Suprapubic skin (tissue), 4 donors: ENCODE measurements around the gene S100A7A. TPM values are rescaled to one million over a fixed set of nuclear protein-coding genes. Genes with fewer than 3 reads are reported as not detected.

Source experiments
- DNase-seq, 2 donors: peaks; one replicate each; pipeline ENCODE4 v3.0.0-alpha.2; 2019; ENCODE audit warnings: low spot score in 2 of 2
- H3K27ac ChIP-seq: fragments of 200-600 bp; sonication (generic); one replicate; pipeline ENCODE4 v1.5.1; 2019
- H3K27me3 ChIP-seq: fragments of 200-600 bp; sonication (generic); one replicate; pipeline ENCODE4 v1.5.1; 2019
- H3K36me3 ChIP-seq: fragments of 200-600 bp; sonication (generic); one replicate; pipeline ENCODE4 v1.5.1; 2019
- H3K4me1 ChIP-seq: fragments of 200-600 bp; sonication (generic); one replicate; pipeline ENCODE4 v1.5.1; 2019
- H3K4me3 ChIP-seq: fragments of 200-600 bp; sonication (generic); one replicate; pipeline ENCODE4 v1.5.1; 2019; ENCODE audit warnings: mild to moderate bottlenecking
- H3K9me3 ChIP-seq: fragments of 200-600 bp; sonication (generic); one replicate; pipeline ENCODE4 v1.5.1; 2019
- CTCF ChIP-seq, 2 donors: fragments of 200-600 bp in 1 of 2; fragments of 450-650 bp in 1 of 2; sonication (generic) in 1 of 2; IDR thresholded peaks; one replicate each; pipeline ENCODE4 v1.5.1; 2016 to 2019; ENCODE audit warnings: antibody characterized with exemption in 2 of 2, mild to moderate bottlenecking in 1 of 2, moderate library complexity in 1 of 2
- EP300 ChIP-seq: sonication (generic); formaldehyde crosslinking; IDR thresholded peaks from one replicate; pipeline ENCODE4 v1.6.1; 2017; ENCODE audit warnings: antibody characterized with exemption
- POLR2A ChIP-seq, 2 donors: fragments of 450-650 bp; IDR thresholded peaks; one replicate each; pipeline ENCODE4 v1.6.1; 2017; ENCODE audit warnings: antibody characterized with exemption in 2 of 2, mild to moderate bottlenecking in 2 of 2, moderate library complexity in 2 of 2
- POLR2AphosphoS5 ChIP-seq, 3 donors: sonication (generic); formaldehyde crosslinking; IDR thresholded peaks; one replicate each; pipeline ENCODE4 v1.6.1; 2017; ENCODE audit warnings: antibody characterized with exemption in 3 of 3
- WGBS: methylation state at CpG from one replicate; pipeline ENCODE4 v1.1.5; 2018; 5-methylcytosine and 5-hydroxymethylcytosine counted together
- total RNA-seq, 4 donors: library from RNA; depleted of rRNA; stranded (reverse); fragments of >200 nt; gene quantifications; one replicate each; pipeline ENCODE4 v1.1.0, GENCODE V29; 2016

Gene S100A7A
- total RNA-seq, 4 donors from 2014 or later: 0.10 TPM; not detected in 3

DNA sequence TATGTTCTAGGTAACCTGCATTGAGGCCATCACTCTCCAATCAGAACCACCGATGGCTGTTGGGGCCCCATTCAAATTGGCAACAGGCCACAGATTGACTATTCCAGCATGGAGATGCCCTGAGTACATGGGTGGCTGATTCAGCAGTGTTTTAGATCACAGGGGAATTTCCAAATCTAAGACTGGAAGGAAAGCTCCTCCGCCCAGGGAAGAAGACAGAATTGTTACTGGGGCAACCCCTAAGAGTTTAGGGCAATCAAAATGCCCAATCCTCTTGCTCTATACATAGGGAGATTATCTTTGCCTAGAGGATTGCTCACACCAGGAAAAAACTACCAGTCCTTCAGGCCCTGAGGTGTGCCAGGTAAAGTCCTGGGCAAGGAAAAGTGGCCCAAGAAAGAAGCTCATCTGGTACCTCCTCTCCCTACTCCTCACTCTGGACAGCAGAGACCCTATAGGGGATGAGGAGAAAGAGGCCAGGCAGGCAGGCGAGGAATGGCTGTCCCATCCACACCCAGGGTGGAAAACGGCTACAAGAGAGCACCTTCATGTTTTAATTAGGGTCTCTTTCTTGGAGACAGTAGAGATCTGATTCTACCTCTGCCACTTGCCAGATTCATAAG lies 31.3 kb upstream of the S100A7A start:
- no peak for TF ChIP-seq POLR2A (IDR thresholded peaks at IDR 0.05)
- no peak for TF ChIP-seq EP300
- TF ChIP-seq CTCF (IDR thresholded peaks at IDR 0.05): no peak
- no peak for TF ChIP-seq POLR2AphosphoS5 (IDR thresholded peaks at IDR 0.05)
- Histone ChIP-seq H3K9me3 (no peaks in the 10 kb centered on the region), H3K4me1 (peaks cover 8% of the 10 kb centered on the region), H3K36me3 (no peaks in the 10 kb centered on the region), H3K4me3 (no peak overlapping the region), H3K27me3 (no peaks in the 10 kb centered on the region), H3K27ac (no peak overlapping the region)
- no peak for DNase-seq
- 54% methylated on average over 4 of the region's 4 CpGs for WGBS

DNA sequence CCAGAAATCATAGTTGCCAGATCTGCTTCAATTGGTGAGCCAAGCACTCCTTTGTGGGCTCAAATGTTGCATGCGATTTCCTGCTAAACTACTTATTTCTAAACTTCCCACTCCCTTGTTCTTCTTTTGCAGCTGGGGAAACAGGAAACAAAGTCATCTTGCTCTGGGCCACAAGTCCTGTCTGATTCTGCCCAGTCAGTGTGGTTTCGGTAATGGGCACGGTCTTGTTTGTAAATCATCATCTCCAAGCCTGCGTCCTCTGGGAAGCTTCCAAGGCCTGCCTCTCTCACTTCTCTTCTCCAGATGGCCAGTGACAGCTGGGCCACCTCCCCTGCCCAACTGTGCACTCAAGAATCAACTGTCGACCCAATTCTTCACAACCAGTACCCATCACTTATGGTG lies 29.8 kb upstream of the S100A7A start:
- Histone ChIP-seq H3K27me3 (no peaks in the 10 kb centered on the region), H3K4me3 (no peak overlapping the region), H3K9me3 (no peaks in the 10 kb centered on the region), H3K27ac (no peak overlapping the region), H3K36me3 (no peaks in the 10 kb centered on the region), H3K4me1 (peaks cover 23% of the 10 kb centered on the region)
- no peak for TF ChIP-seq CTCF (IDR thresholded peaks at IDR 0.05)
- 43% methylated on average over 5 of the region's 5 CpGs for WGBS
- DNase-seq: no peak

- H3K27ac ChIP-seq: no peak overlapping the region
Measured at GRCh38 chr1:153387001-153387400, 29.3 kb upstream of the S100A7A start.

GRCh38 chr1:153387785-153388184 lies 28.5 kb upstream of the S100A7A start:
- H3K36me3 ChIP-seq: no peaks in the 10 kb centered on the region
- H3K9me3 ChIP-seq: no peaks in the 10 kb centered on the region
- H3K27me3 ChIP-seq: peaks cover 5% of the 10 kb centered on the region
- DNase-seq: no peak
- 76% methylated on average over 3 of the region's 4 CpGs for WGBS
- H3K4me1 ChIP-seq: peaks cover 23% of the 10 kb centered on the region
- H3K4me3 ChIP-seq: no peak overlapping the region
- no peak overlapping the region for H3K27ac ChIP-seq
- TF ChIP-seq EP300: no peak
- no peak for TF ChIP-seq POLR2A (IDR thresholded peaks at IDR 0.05)
- TF ChIP-seq CTCF (IDR thresholded peaks at IDR 0.05): no peak
- TF ChIP-seq POLR2AphosphoS5 (IDR thresholded peaks at IDR 0.05): no peak

More at GRCh38 chr1:153387001-153387400, 29.3 kb upstream of the S100A7A start:
- H3K4me1 ChIP-seq: peaks cover 23% of the 10 kb centered on the region
- TF ChIP-seq POLR2AphosphoS5 (IDR thresholded peaks at IDR 0.05): no peak
- no peak for TF ChIP-seq CTCF (IDR thresholded peaks at IDR 0.05)
- TF ChIP-seq EP300: no peak
- TF ChIP-seq POLR2A (IDR thresholded peaks at IDR 0.05): no peak
- 97% methylated on average over 4 of the region's 4 CpGs for WGBS
- no peak overlapping the region for H3K4me3 ChIP-seq
- no peak for DNase-seq
- H3K36me3 ChIP-seq: no peaks in the 10 kb centered on the region
- no peaks in the 10 kb centered on the region for H3K9me3 ChIP-seq
- no peaks in the 10 kb centered on the region for H3K27me3 ChIP-seq

DNA sequence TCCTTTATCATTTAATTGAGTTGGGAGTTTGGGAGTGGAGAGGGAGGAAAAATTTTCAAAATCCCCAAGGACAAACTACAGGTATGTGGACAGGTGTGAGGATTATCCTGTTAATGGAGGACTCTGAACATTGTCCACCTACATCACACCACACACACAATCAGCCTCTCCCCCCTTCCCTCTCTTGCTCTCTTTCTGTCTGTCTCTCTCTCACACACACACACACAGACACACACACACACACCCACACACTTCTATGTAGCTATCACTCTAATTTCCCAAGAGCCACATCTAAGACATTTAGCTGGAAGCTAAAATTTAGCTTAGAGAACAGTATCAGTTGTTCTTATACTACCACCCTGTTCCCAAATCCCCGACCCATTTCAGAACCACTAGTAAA lies 26.9 kb upstream of the S100A7A start:
- 85% methylated on average over 1 of the region's 1 CpG for WGBS
- Histone ChIP-seq H3K4me3 (no peak overlapping the region), H3K4me1 (peaks cover 24% of the 10 kb centered on the region), H3K9me3 (no peaks in the 10 kb centered on the region), H3K36me3 (no peaks in the 10 kb centered on the region), H3K27ac (no peak overlapping the region), H3K27me3 (peaks cover 5% of the 10 kb centered on the region)
- no peak for TF ChIP-seq POLR2A (IDR thresholded peaks at IDR 0.05)
- no peak for TF ChIP-seq EP300
- no peak for DNase-seq
